ENCODE measurements around the gene THRB. TPM values are rescaled to one million over a fixed set of nuclear protein-coding genes. Genes with fewer than 3 reads are reported as not detected.

Gene THRB
- total RNA-seq, 4 donors from 2014 or later: 9.8 to 52.4 (median 31.3) TPM

GRCh38 chr3:24192469-24193056 is 302.1 kb downstream of the THRB start:
- in situ Hi-C loops (cut with MboI; ENCODE audit: low pct_ligation_motif_present in 1 of 4, low pct_unique_long_range_greater_than_20kb in 1 of 4, low sequenced_read_pairs in 3 of 4) (no loop called here), intact Hi-C loops (cut with DNase I; ENCODE audit: low total_unique reads) (no loop called here)
- no peak overlapping the region for H3K27ac ChIP-seq
- no peaks in the 10 kb centered on the region for H3K36me3 ChIP-seq
- no peak for DNase-seq
- H3K9me3 ChIP-seq: no peaks in the 10 kb centered on the region
- H3K4me1 ChIP-seq: peaks cover 0 to 6% (median 0%) of the 10 kb centered on the region in 4 donors
- 84% methylated on average over 3 of the region's 3 CpGs for WGBS, 2 donors (ENCODE audit: low coverage in 1 of 2)
- no peak for TF ChIP-seq CTCF (IDR thresholded peaks at IDR 0.05)
- TF ChIP-seq EP300 (IDR thresholded peaks at IDR 0.05; ENCODE audit: low read depth): no peak
- TF ChIP-seq POLR2A (IDR thresholded peaks at IDR 0.05): no peak
- no peak for TF ChIP-seq POLR2AphosphoS5 (IDR thresholded peaks at IDR 0.05)
- no peak overlapping the region for H3K4me3 ChIP-seq
- H3K27me3 ChIP-seq: no peaks in the 10 kb centered on the region

GRCh38 chr3:24191801-24192403 is 302.7 kb downstream of the THRB start:
- no peak for DNase-seq
- in situ Hi-C loops (cut with MboI; ENCODE audit: low pct_ligation_motif_present in 1 of 4, low pct_unique_long_range_greater_than_20kb in 1 of 4, low sequenced_read_pairs in 3 of 4) (no loop called here), intact Hi-C loops (cut with DNase I; ENCODE audit: low total_unique reads) (no loop called here)
- no peak overlapping the region for H3K27ac ChIP-seq
- TF ChIP-seq POLR2AphosphoS5 (IDR thresholded peaks at IDR 0.05) (no peak), EP300 (IDR thresholded peaks at IDR 0.05; ENCODE audit: low read depth) (no peak), POLR2A (IDR thresholded peaks at IDR 0.05) (no peak), CTCF (IDR thresholded peaks at IDR 0.05) (no peak)
- no peaks in the 10 kb centered on the region for H3K27me3 ChIP-seq
- H3K4me3 ChIP-seq: no peak overlapping the region
- 62 to 69% methylated on average over 4 of the region's 4 CpGs for WGBS, 2 donors (ENCODE audit: low coverage in 1 of 2)
- H3K4me1 ChIP-seq: peaks cover 0 to 6% (median 0%) of the 10 kb centered on the region in 4 donors
- H3K36me3 ChIP-seq: no peaks in the 10 kb centered on the region
- H3K9me3 ChIP-seq: no peaks in the 10 kb centered on the region

- TF ChIP-seq CTCF (IDR thresholded peaks at IDR 0.05) (no peak), POLR2A (IDR thresholded peaks at IDR 0.05) (no peak), POLR2AphosphoS5 (IDR thresholded peaks at IDR 0.05) (no peak), EP300 (IDR thresholded peaks at IDR 0.05; ENCODE audit: low read depth) (no peak)
- H3K27me3 ChIP-seq: no peaks in the 10 kb centered on the region
- 80 to 92% methylated on average over 1 to 8 of the region's 8 CpGs for WGBS, 2 donors (ENCODE audit: low coverage in 1 of 2)
- no peak overlapping the region for H3K4me3 ChIP-seq
- H3K4me1 ChIP-seq: peaks cover 0 to 10% (median 0%) of the 10 kb centered on the region in 4 donors
- H3K9me3 ChIP-seq: no peaks in the 10 kb centered on the region
- intact Hi-C loops (cut with DNase I; ENCODE audit: low total_unique reads) (no loop called here), in situ Hi-C loops (cut with MboI; ENCODE audit: low pct_ligation_motif_present in 1 of 4, low pct_unique_long_range_greater_than_20kb in 1 of 4, low sequenced_read_pairs in 3 of 4) (no loop called here)
- no peak overlapping the region for H3K27ac ChIP-seq
- no peaks in the 10 kb centered on the region for H3K36me3 ChIP-seq
- no peak for DNase-seq
Measured at GRCh38 chr3:24190256-24190655, 304.4 kb downstream of the THRB start.

DNA sequence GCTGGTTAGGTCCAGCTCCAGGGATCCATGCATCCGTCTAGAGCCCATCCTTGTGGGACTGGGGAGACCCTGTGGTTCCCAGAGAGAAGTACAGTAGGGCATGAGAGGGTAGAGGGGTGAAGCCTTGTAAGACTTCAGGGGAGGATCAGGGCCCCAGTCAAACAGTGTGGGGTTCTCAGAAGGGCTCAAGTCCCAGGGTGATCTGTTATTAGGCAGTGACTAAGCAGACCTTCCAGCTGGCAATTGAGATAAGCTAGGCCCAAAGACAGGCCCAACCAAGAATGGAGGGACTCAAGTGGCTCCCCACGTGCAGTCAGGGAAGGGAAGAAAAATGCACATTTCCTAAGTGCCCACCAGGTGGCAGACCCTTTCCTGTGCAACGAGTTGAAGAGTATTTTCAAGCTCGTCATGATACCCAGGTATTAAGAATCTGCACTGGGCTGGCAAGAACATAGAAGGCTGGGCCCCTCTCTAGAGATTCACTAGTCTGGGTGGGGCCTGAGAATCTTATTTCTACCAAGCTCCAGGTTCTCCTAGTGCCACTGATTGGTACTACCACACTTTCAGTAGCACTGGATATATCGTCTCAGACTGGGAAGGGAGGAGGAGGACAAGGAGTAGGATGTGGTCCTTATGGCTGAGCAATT is 308.8 kb downstream of the THRB start:
- Histone ChIP-seq H3K4me1 (peaks cover 0 to 4% (median 0%) of the 10 kb centered on the region in 4 donors), H3K4me3 (no peak overlapping the region), H3K27me3 (no peaks in the 10 kb centered on the region), H3K9me3 (no peaks in the 10 kb centered on the region), H3K36me3 (no peaks in the 10 kb centered on the region), H3K27ac (no peak overlapping the region)
- peak; percentile 18 for DNase-seq
- intact Hi-C loops (cut with DNase I; ENCODE audit: low total_unique reads) (no loop called here), in situ Hi-C loops (cut with MboI; ENCODE audit: low pct_ligation_motif_present in 1 of 4, low pct_unique_long_range_greater_than_20kb in 1 of 4, low sequenced_read_pairs in 3 of 4) (no loop called here)
- WGBS, 2 donors (ENCODE audit: low coverage in 1 of 2): 0 to 44% methylated on average over 3 to 5 of the region's 5 CpGs
- peak; percentile 43 to 61 (median 51) for TF ChIP-seq CTCF (IDR thresholded peaks at IDR 0.05)
- TF ChIP-seq POLR2AphosphoS5 (IDR thresholded peaks at IDR 0.05): no peak
- no peak for TF ChIP-seq POLR2A (IDR thresholded peaks at IDR 0.05)
